Duodenal mucosa (tissue), 2 donors: ENCODE data around the gene PHF1.

ENCODE experiments used
- H3K27ac ChIP-seq: one replicate; pipeline ENCODE4 v1.7.0; 2013; ENCODE audit warnings: low read depth, low read length
- H3K27me3 ChIP-seq, 2 donors: one replicate each; pipeline ENCODE4 v1.7.0; 2013; ENCODE audit warnings: low read length in 2 of 2, control low read depth in 1 of 2; ENCODE audit not compliant: insufficient read depth in 2 of 2, control insufficient read depth in 1 of 2
- H3K36me3 ChIP-seq, 2 donors: one replicate each; pipeline ENCODE4 v1.7.0; 2013; ENCODE audit warnings: low read length in 2 of 2, control low read depth in 1 of 2; ENCODE audit not compliant: insufficient read depth in 2 of 2, control insufficient read depth in 1 of 2
- H3K4me1 ChIP-seq, 2 donors: one replicate each; pipeline ENCODE4 v1.7.0; 2013; ENCODE audit warnings: low read length in 2 of 2, control low read depth in 1 of 2; ENCODE audit not compliant: insufficient read depth in 2 of 2, control insufficient read depth in 1 of 2
- H3K4me3 ChIP-seq, 2 donors: one replicate each; pipeline ENCODE4 v1.7.0; 2013; ENCODE audit warnings: low read length in 2 of 2, low read depth in 1 of 2
- H3K9ac ChIP-seq, 2 donors: one replicate each; pipeline ENCODE4 v1.7.0; 2013; ENCODE audit warnings: low read length in 2 of 2, low read depth in 1 of 2
- H3K9me3 ChIP-seq, 2 donors: one replicate each; pipeline ENCODE4 v1.7.0; 2013; ENCODE audit warnings: low read length in 2 of 2, control low read depth in 1 of 2; ENCODE audit not compliant: control insufficient read depth in 1 of 2

Gene PHF1

DNA sequence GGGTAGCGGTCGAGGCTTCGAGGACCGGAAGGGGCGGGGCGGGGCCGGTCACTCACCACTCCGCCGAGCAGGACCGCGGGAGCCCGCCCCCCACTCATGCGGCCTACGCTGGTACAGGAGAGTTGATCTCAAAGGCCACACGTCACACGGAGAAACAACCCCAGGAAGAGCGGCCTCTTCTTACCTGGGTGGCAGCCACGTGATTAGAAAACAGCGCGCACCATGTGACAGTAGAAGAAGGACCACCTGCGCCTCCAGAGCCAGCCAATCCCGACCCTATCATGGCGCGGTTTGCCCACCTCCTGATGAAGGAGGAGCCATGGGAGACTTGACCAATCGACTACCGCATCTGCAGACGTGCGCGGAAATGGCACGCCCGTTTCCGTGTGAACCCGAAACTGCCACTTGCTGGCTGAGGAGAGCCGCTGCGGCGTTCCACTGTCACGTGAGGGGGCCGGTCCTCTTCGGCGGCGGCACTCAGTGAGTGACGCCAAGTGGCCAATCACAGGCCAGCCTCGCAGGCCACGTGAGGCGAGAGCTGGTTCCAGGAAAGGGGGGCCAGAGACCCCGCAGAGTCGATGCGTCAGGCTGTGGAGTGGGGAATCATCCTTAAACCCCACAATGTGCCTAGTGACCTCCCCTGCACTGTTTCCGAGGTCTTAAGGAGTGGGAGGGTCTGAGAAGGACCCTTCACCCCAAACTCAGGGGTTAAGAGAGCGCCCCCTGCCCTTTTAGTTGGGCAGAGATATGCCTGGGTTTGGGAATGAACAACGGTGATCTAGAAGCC lies 7.3 kb downstream of the PHF1 start, which contains the start of gene CUTA:
TSS of gene CUTA (minus strand) at position 205 of the 787 bp plus-strand sequence. CDS start at position 98, 107 bp downstream.
- peak within 1 kb of the TSS; percentile 93 for H3K27ac ChIP-seq
- H3K9ac ChIP-seq = peak within 1 kb of the TSS; percentile 87 to 90
- no peaks in the 10 kb centered on the region for H3K9me3 ChIP-seq
- H3K4me3 ChIP-seq = peak within 1 kb of the TSS; percentile 79 to 89
- H3K4me1 ChIP-seq = peaks cover 25 to 34% of the 10 kb centered on the region in 2 donors
- no peaks in the 10 kb centered on the region for H3K27me3 ChIP-seq
- H3K36me3 ChIP-seq = peaks cover 14 to 32% of the 10 kb centered on the region in 2 donors

DNA sequence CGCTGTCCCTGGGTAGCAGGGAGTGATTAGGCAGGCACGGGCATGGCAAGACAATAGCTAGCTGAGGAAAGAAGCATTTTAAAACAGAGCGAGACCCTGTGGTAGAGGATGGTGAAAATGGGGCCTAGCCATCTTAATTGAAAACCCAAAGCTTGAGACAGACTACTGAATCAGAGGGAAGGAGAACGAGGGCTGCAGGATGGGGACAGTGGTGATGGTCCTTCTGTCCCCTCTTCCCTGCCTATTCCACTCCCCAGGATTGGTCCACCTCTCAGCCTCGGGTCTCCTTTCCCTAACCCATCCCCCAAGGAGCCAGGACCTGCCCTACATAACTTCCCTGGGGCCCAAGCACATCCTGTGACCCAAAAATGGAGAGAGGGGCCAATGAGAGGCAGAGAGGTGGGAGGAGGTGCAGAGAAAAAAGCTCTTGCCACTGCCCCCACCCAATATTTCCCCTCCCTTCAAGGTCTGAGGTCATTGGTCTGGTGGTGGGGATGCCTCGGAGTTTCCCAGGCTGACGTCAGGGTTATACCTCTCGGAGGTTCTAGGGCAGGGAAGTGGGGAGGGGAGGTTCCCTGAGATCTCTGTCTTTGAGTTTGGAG lies 8.0 kb downstream of the PHF1 start:
- H3K4me3 ChIP-seq = peak overlapping the region; percentile 61 to 73
- peaks cover 25 to 34% of the 10 kb centered on the region in 2 donors for H3K4me1 ChIP-seq
- H3K9ac ChIP-seq = peak overlapping the region; percentile 72 to 90

DNA sequence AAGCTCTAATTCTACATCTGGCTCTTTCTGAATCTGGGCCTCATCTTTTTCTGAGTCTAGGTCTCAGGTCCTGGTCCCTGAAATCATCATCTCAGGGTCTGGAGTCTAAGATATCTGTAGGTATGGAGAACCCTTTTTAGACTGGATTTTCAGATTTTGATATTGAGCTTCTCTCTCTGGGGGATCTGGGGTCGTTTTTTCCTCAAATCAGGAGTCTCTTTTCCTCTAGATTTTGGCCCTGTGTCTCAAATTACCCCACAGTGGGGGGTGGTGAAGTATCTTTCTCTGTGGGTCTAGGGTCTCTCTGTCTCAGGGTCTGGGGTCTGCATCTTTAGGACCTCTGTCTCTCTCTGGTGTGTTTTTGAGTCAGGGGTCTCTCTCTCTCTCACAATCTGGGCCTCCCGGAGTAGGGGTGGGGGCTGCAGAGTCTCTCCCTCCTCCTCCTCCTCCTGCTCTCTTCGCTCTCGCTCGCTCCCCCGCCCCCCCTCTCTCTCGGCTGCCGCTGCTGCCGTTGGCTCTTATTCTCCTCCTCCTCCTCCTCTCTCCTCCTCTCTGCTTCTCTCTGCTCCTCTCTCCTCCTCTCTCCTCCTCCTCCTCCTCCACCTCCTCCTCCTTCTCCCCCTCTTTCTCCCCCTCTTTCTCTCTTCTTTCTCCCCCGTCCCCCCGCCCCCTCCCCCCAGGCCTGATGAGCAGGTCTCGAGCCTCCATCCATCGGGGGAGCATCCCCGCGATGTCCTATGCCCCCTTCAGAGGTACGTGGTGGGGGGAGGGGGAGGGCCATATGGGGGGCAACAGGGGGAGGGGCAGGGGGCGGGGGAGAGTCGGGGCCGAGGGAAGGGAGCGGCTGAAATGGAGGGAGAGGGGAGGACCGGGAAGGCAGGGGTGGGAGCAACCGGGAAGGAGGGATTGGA lies 9.0 kb downstream of the PHF1 start, which contains the start of gene SYNGAP1:
TSS of gene SYNGAP1 (plus strand) at position 486 of the 911 bp plus-strand sequence. CDS start at position 686, 200 bp downstream.
- peaks cover 30 to 41% of the 10 kb centered on the region in 2 donors for H3K4me1 ChIP-seq
- peak within 1 kb of the TSS in 1 of 2 donors; percentile 73 for H3K4me3 ChIP-seq
- H3K27ac ChIP-seq = no peak within 1 kb of the TSS
- H3K9ac ChIP-seq = peak within 1 kb of the TSS; percentile 28 to 72
- no peaks in the 10 kb centered on the region for H3K9me3 ChIP-seq
- H3K36me3 ChIP-seq = peaks cover 0 to 17% of the 10 kb centered on the region in 2 donors
- no peaks in the 10 kb centered on the region for H3K27me3 ChIP-seq

More for the DNA sequence above, 8.0 kb downstream of the PHF1 start:
- no peaks in the 10 kb centered on the region for H3K27me3 ChIP-seq
- peaks cover 8 to 25% of the 10 kb centered on the region in 2 donors for H3K36me3 ChIP-seq
- H3K9me3 ChIP-seq = no peaks in the 10 kb centered on the region
- H3K27ac ChIP-seq = peak overlapping the region; percentile 93

DNA sequence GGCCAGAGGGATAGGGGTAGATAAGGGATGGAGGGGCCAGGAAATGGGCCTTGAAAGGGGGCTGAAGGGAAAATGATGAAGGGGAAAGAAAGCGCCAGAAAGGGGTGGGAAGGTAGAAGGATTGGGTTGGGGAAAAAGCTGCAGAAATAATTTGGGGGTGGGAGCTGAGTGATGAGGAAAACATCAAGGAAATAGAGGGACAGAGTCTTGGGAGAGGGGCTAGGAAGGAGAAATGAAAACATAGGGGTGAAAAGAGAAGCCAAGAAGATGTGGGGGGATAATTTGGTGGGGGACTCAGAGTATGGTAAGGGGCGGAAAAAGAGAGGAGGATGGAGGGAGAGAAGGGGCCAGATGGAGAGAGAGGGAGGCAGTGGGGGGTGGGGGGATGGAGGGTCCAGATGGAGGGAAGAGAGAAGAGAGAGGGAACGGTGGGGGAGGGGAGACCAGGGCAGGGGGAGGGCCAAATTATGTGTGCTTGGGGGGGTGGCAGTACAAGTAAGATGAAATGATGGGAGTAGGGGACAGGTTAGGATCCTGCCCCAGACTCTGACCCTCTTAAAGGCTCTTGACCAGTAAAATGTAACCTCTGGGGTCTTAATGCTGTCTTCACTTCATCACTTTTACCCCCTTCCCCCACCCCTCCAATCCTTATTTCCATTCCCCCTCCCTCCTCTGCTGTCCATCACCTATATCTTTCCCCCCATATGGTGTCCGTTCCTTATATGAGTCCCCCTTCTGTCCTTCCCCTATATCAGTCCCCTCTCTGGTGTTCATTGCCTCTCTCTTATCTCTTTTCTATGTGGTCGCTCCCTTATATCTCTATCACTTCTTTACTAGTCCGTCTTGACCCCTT lies 9.9 kb downstream of the PHF1 start:
- H3K27ac ChIP-seq = no peak overlapping the region
- H3K9me3 ChIP-seq = no peaks in the 10 kb centered on the region
- no peaks in the 10 kb centered on the region for H3K27me3 ChIP-seq
- no peak overlapping the region for H3K4me3 ChIP-seq
- no peak overlapping the region for H3K9ac ChIP-seq
- H3K36me3 ChIP-seq = peaks cover 0 to 9% of the 10 kb centered on the region in 2 donors
- peaks cover 33 to 44% of the 10 kb centered on the region in 2 donors for H3K4me1 ChIP-seq

DNA sequence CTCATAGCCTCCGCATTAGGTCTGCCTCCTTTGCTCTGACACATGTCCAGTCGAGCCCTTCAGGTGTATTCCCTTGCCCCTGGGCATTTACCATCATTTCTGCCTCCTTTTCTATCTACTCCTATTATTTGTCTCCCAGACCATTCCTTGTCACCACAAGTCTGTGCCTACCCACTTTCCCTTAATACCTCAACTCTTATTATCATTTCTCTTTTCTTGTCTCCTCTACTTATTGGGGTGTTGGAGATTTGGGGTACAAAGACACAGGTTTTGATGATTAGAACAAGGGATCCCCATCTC lies 10.5 kb downstream of the PHF1 start:
- no peak overlapping the region for H3K9ac ChIP-seq
- no peaks in the 10 kb centered on the region for H3K27me3 ChIP-seq
- no peak overlapping the region for H3K4me3 ChIP-seq
- no peak overlapping the region for H3K27ac ChIP-seq
- H3K9me3 ChIP-seq = no peaks in the 10 kb centered on the region
- H3K36me3 ChIP-seq = peaks cover 0 to 4% of the 10 kb centered on the region in 2 donors
- peaks cover 27 to 38% of the 10 kb centered on the region in 2 donors for H3K4me1 ChIP-seq

DNA sequence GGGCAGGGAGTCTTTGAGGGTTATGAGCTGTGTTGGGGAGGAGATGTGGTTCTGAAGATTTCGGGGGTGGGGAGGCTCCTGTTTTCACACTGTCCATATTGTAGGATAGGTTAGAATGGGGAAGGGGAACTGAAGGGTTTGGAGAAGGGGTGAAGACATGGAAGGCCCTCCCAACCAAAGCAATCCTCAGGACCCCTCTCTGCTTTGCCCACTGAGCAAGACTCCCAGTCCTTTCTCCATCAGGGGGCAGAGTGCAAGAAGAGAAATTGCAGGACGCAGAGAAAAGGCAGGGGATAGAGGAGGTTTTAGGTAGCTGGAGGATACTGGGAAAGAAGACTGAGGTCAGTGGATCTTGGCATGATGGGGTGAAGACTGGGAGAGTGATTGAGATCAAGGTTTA lies 13.0 kb downstream of the PHF1 start:
- H3K9ac ChIP-seq = no peak overlapping the region
- peaks cover 24 to 39% of the 10 kb centered on the region in 2 donors for H3K4me1 ChIP-seq
- no peak overlapping the region for H3K27ac ChIP-seq

DNA sequence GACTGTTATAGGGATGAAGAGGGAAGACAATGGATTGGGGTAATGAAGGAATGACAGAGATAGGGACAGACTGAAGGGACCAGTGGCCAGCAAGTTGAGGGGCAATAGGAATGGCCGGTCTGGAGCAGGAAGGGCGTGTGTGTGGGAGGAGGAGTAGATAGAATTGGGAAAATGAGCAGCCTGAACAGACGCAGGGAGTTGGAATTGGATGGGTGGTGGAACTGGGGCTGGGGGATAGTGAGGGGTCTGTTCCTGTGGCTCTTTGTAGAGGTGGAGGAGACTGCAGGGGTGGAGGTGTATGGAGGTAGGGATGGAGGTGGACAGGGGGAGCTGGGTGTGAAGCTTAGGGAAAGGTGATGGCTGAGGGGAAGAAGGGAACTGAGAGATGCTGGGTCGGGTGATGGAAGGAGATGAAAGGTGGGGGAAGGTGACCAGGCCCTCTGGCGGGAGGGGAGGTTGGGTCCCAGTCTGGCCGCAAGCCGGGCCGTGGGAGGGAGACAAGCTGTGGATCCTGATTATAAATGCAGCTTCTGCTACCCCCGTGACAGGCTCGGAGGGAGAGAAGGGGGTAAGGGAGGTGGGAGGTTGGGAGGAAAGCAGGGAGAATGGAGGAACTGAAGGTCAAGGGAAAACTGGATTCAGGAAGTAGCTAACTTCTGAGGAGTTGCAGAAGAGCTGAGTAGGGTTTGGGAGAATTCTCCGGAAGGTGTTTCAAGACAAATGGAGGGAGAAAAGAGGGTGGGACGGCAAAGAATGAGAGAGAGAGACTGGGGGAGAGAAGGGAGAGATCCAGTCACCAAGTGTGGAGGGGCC lies 14.2 kb downstream of the PHF1 start:
- peak overlapping the region; percentile 80 for H3K27ac ChIP-seq
- H3K9me3 ChIP-seq = no peaks in the 10 kb centered on the region
- H3K9ac ChIP-seq = peak overlapping the region; percentile 43 to 87
- H3K36me3 ChIP-seq = no peaks in the 10 kb centered on the region
- peak overlapping the region; percentile 55 to 74 for H3K4me3 ChIP-seq
- H3K4me1 ChIP-seq = peaks cover 34 to 42% of the 10 kb centered on the region in 2 donors
- no peaks in the 10 kb centered on the region for H3K27me3 ChIP-seq

More for the DNA sequence above, 13.0 kb downstream of the PHF1 start:
- Histone ChIP-seq H3K36me3 (no peaks in the 10 kb centered on the region), H3K4me3 (no peak overlapping the region), H3K9me3 (no peaks in the 10 kb centered on the region), H3K27me3 (no peaks in the 10 kb centered on the region)

DNA sequence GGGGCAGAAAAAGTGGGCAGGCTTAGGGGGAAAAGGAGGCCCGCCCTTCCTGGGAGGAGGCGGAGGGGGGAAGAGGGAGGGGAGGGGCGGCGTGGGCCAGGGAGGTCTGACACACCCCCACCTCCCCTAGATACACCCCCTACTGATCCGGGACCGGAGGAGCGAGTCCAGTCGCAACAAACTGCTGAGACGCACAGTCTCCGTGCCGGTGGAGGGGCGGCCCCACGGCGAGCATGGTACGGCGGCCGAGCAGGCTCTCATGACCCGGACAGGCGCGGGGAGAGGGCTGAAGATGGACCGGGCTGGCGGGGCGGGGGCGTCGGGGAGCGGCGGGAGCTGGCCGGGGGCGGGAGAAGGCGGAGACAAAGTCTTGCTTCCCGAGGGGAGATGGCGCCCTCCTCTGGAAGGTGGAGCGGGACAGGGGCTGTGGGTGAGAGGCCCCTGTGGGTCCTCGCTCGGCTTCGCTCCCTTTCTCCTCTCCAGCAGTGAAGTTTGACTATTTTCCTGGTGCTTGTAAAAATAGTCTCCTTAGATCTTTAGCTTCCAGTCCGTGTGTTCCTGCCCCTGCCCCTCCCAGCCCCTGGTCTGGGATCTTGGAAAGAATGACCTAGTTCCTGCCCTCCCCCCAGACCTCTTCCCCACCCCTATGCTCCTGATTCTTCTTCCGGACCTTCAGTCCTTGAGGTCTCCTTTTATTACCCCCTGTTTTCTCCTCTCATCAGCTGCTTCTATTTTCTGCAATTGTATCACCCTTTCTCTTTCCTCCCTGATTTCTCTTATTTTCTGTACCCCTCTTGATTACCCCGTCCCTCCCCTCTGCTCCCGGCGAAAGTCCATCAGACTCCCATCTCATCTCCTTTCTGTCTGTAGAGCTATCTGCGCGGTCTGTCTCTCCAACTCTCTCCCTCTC lies 15.1 kb downstream of the PHF1 start:
- Histone ChIP-seq H3K9me3 (no peaks in the 10 kb centered on the region), H3K4me3 (peak overlapping the region; percentile 55 to 74), H3K36me3 (no peaks in the 10 kb centered on the region), H3K9ac (peak overlapping the region; percentile 52 to 87), H3K4me1 (peaks cover 42 to 50% of the 10 kb centered on the region in 2 donors), H3K27ac (peak overlapping the region; percentile 80), H3K27me3 (no peaks in the 10 kb centered on the region)
